HepG2 (cell line): ENCODE results near the gene TEX19.

ENCODE experiments used
- ATF5 ChIP-seq: sonication (generic); formaldehyde crosslinking; IDR thresholded peaks from 2 replicates; pipeline ENCODE4 v1.4.0; 2020; ENCODE audit warnings: mild to moderate bottlenecking, low read depth, missing genetic modification reagents
- GMEB1 ChIP-seq: sonication (generic); formaldehyde crosslinking; IDR thresholded peaks from 2 replicates; pipeline ENCODE4 v1.5.1; 2020; ENCODE audit warnings: missing genetic modification reagents, mild to moderate bottlenecking, borderline replicate concordance
- POLR2A ChIP-seq, 2 experiments: IDR thresholded peaks; 2 replicates each; pipeline ENCODE4 v1.6.1; 2011; ENCODE audit warnings: low read depth in 2 of 2, low read length in 2 of 2, mild to moderate bottlenecking in 1 of 2, moderate library complexity in 1 of 2; ENCODE audit not compliant: insufficient read depth in 1 of 2
- PRPF4 ChIP-seq: fragments of 200-400 bp; formaldehyde crosslinking; IDR thresholded peaks from 2 replicates; pipeline ENCODE4 v1.6.1; 2016; ENCODE audit warnings: low read length, low read depth; ENCODE audit not compliant: poor library complexity, severe bottlenecking
- PTBP1 ChIP-seq: fragments of 200-400 bp; formaldehyde crosslinking; IDR thresholded peaks from 2 replicates; pipeline ENCODE4 v1.6.1; 2018; ENCODE audit warnings: low read length, low read depth; ENCODE audit not compliant: poor library complexity, severe bottlenecking

- TF ChIP-seq GMEB1 (CRISPR knock-in tag): no peak
- TF ChIP-seq POLR2A (IDR thresholded peaks at IDR 0.05; ENCODE audit: insufficient read depth in 1 of 2, low read depth in 2 of 2, low read length in 2 of 2): no peak
- no peak for TF ChIP-seq PTBP1
- no peak for TF ChIP-seq PRPF4
- TF ChIP-seq ATF5 (CRISPR knock-in tag): no peak
These were observed 41.8 kb downstream of the TEX19 start for GRCh38 chr17:82400830-82401229.
